ENCODE measurements around the gene MYH10.
A peak's percentile ranks its signal among the peaks of the same experiment; 100 is the strongest.

The MYH10 gene

GRCh38 chr17:8465759-8466158 is 164.8 kb downstream of the MYH10 start:
- DNase-seq (ENCODE audit: low spot score), result no peak
- no peak for ATAC-seq (ENCODE audit: low read depth)
- no peaks in the 10 kb centered on the region for H3K9me3 ChIP-seq (ENCODE audit: severe bottlenecking)
- no peak overlapping the region for H3K4me3 ChIP-seq (ENCODE audit: severe bottlenecking)
- H3K4me1 ChIP-seq (ENCODE audit: insufficient read depth, poor library complexity, severe bottlenecking), result peaks cover 6% of the 10 kb centered on the region
- no peak overlapping the region for H3K27ac ChIP-seq (ENCODE audit: poor library complexity, severe bottlenecking)
- TF ChIP-seq CTCF (IDR thresholded peaks at IDR 0.05; ENCODE audit: poor library complexity, severe bottlenecking), result no peak
- H3K27me3 ChIP-seq (ENCODE audit: insufficient read depth, poor library complexity, severe bottlenecking), result no peaks in the 10 kb centered on the region
- H3K36me3 ChIP-seq (ENCODE audit: low read depth), result peaks cover 57% of the 10 kb centered on the region

GRCh38 chr17:8465356-8465755 is 165.2 kb downstream of the MYH10 start:
- peaks cover 61% of the 10 kb centered on the region for H3K36me3 ChIP-seq (ENCODE audit: low read depth)
- H3K4me1 ChIP-seq (ENCODE audit: insufficient read depth, poor library complexity, severe bottlenecking), result peaks cover 6% of the 10 kb centered on the region
- H3K9me3 ChIP-seq (ENCODE audit: severe bottlenecking), result no peaks in the 10 kb centered on the region
- H3K4me3 ChIP-seq (ENCODE audit: severe bottlenecking), result no peak overlapping the region
- no peak for TF ChIP-seq CTCF (IDR thresholded peaks at IDR 0.05; ENCODE audit: poor library complexity, severe bottlenecking)
- no peaks in the 10 kb centered on the region for H3K27me3 ChIP-seq (ENCODE audit: insufficient read depth, poor library complexity, severe bottlenecking)
- peak; percentile 38 for ATAC-seq (ENCODE audit: low read depth)
- DNase-seq (ENCODE audit: low spot score), result no peak
- no peak overlapping the region for H3K27ac ChIP-seq (ENCODE audit: poor library complexity, severe bottlenecking)

- Histone ChIP-seq H3K9me3 (ENCODE audit: severe bottlenecking) (no peaks in the 10 kb centered on the region), H3K27ac (ENCODE audit: poor library complexity, severe bottlenecking) (no peak overlapping the region), H3K4me3 (ENCODE audit: severe bottlenecking) (no peak overlapping the region), H3K36me3 (ENCODE audit: low read depth) (peaks cover 66% of the 10 kb centered on the region), H3K4me1 (ENCODE audit: insufficient read depth, poor library complexity, severe bottlenecking) (peaks cover 6% of the 10 kb centered on the region), H3K27me3 (ENCODE audit: insufficient read depth, poor library complexity, severe bottlenecking) (no peaks in the 10 kb centered on the region)
- no peak for TF ChIP-seq CTCF (IDR thresholded peaks at IDR 0.05; ENCODE audit: poor library complexity, severe bottlenecking)
- DNase-seq (ENCODE audit: low spot score), result no peak
- ATAC-seq (ENCODE audit: low read depth), result peak; percentile 15; the same call in 1 of the 3 replicates
These were observed 165.6 kb downstream of the MYH10 start for GRCh38 chr17:8464941-8465340.

- Histone ChIP-seq H3K4me3 (ENCODE audit: severe bottlenecking) (no peak overlapping the region), H3K27me3 (ENCODE audit: insufficient read depth, poor library complexity, severe bottlenecking) (no peaks in the 10 kb centered on the region), H3K36me3 (ENCODE audit: low read depth) (peaks cover 77% of the 10 kb centered on the region), H3K27ac (ENCODE audit: poor library complexity, severe bottlenecking) (no peak overlapping the region), H3K4me1 (ENCODE audit: insufficient read depth, poor library complexity, severe bottlenecking) (peaks cover 6% of the 10 kb centered on the region), H3K9me3 (ENCODE audit: severe bottlenecking) (no peaks in the 10 kb centered on the region)
- no peak for TF ChIP-seq CTCF (IDR thresholded peaks at IDR 0.05; ENCODE audit: poor library complexity, severe bottlenecking)
- ATAC-seq (ENCODE audit: low read depth), result no peak
- DNase-seq (ENCODE audit: low spot score), result no peak
These were observed 167.4 kb downstream of the MYH10 start for GRCh38 chr17:8463099-8463498.

- TF ChIP-seq CTCF (IDR thresholded peaks at IDR 0.05; ENCODE audit: poor library complexity, severe bottlenecking), result no peak
- peaks cover 77% of the 10 kb centered on the region for H3K36me3 ChIP-seq (ENCODE audit: low read depth)
- no peak overlapping the region for H3K27ac ChIP-seq (ENCODE audit: poor library complexity, severe bottlenecking)
- no peak for ATAC-seq (ENCODE audit: low read depth)
- no peak overlapping the region for H3K4me3 ChIP-seq (ENCODE audit: severe bottlenecking)
- H3K4me1 ChIP-seq (ENCODE audit: insufficient read depth, poor library complexity, severe bottlenecking), result peaks cover 6% of the 10 kb centered on the region
- H3K27me3 ChIP-seq (ENCODE audit: insufficient read depth, poor library complexity, severe bottlenecking), result no peaks in the 10 kb centered on the region
- H3K9me3 ChIP-seq (ENCODE audit: severe bottlenecking), result no peaks in the 10 kb centered on the region
- no peak for DNase-seq (ENCODE audit: low spot score)
These were observed 168.0 kb downstream of the MYH10 start for GRCh38 chr17:8462564-8462963.

Measured in RWPE2 (cell line).